Islet of Langerhans (tissue), 1 donor: ENCODE data around the gene PDZK1.
"Not testable (repeated sequence)": the region's sequence is repeated elsewhere in the genome, so short reads cannot be mapped to it uniquely, and the experiment has no call there.

Experiments
- FAIRE-seq: peaks from one replicate; lab custom pipeline; 2011; peaks lifted over from hg19 to GRCh38; lab: Jason Lieb, UNC

PDZK1 gene

DNA sequence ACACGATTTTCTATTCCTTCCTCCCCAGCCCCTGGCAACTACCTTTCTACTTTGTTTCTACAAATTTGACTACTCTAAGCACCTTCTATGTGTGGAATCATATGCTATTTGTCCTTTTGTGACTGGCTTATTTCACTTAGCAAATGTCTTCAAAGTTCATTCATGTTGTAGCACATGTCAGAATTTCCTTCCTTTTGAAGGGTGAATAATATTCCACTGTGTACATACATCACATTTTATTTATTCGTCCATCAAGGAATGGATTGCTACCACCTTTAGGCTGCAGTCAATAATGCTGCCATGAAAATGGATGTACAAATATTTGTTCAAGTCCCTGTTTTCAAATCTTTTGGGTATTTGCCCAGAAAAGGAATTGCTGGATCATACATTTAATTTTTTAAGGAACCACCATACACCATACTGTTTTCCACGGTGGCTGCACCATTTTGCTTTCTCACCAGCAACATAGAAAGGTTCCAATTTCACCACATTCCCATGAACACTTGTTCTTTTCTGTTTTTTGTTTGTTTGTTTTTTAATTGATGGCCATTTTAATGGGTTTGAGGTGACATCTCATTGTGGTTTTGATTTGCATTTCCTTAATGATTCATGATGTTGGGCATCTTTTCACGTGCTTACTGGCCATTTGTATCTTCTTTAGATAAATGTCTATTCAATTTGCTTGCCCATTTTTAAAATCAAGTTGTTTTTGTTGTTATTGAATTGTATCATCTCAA lies 3.3 kb upstream of the PDZK1 start:
- peak; percentile 71 for FAIRE-seq

DNA sequence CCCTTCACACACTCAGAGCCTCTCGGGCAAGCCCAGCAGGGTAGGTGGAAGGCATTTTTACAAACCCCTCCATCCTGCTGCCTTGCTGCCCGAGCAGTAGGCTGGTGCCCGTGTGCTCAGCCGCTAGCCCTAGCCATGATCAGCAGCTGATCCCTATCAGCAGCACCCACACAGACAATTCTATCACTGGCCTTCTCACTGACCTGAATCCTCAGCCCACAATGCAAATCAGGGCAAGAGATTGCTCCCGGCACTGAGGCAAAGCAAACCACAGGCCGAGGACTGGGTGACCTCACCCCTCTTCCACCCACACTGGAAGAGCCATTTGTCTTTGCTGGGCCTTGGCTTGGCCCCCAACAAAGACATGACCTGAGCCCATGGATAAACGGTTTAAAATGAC lies 895 bp upstream of the PDZK1 start:
- no peak for FAIRE-seq

DNA sequence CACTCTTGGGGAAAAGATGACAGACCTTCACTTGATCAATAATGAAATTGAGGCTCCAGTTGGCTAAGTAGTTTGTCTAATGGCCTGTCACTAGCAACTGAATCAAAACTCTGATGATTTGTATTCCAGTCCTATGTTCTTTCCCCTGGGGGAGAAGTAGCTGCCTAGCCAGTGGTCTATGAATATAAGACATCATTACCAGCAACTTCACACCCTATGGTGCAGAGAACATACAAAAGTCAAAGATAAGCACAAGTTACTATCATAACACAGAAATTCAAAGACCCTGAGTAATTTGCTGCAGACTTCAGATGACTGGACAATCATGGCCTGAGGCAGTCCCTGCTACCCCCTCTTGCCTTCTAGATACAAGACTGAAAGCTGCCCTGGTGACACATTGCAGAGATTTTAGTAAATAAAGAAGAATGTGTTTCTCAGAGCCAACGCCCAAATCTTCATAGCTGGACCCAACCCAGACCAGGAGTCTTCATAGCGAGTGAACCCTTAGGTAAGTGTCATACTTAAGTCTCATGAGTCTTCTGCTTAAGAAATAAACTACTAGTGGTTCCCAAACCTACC lies 993 bp downstream of the PDZK1 start:
- no peak for FAIRE-seq

DNA sequence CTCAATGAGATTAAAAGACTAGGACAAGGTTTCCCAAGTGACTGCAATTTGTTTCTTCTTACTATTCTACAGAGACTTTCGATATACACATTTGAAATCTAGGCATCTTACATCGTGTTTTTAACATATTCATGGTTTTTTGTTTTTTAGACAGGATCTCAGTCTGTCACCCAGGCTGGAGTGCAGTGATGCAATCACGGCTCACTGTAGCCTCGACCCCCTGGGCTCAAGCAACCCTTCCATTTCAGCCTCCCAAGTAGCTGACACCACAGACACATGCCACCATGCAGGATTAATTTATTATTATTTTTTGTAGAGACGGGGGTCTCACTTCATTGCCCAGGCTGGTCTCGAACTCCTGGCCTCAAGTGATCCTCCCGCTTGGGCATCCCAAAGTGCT lies 1.5 kb downstream of the PDZK1 start:
- FAIRE-seq, result no peak

DNA sequence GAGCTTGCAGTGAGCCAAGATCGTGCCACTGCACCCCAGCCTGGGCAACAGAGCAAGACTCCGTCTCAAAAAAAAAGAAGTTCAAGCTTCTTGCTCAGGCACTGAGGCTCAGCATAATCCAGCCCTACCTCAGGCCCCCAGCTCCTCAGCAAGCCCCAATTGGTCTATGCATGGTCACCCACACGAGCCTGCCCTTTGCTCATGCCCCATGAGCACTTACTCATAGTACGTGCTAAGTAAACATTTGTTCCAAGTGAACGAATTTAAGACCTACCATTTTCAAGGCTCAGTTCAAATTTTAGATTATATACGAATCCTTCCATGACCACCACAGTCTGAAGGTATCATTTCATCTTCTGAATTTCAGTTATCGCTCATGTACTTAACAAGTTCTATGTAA lies 4.3 kb downstream of the PDZK1 start:
- FAIRE-seq, result no peak

DNA sequence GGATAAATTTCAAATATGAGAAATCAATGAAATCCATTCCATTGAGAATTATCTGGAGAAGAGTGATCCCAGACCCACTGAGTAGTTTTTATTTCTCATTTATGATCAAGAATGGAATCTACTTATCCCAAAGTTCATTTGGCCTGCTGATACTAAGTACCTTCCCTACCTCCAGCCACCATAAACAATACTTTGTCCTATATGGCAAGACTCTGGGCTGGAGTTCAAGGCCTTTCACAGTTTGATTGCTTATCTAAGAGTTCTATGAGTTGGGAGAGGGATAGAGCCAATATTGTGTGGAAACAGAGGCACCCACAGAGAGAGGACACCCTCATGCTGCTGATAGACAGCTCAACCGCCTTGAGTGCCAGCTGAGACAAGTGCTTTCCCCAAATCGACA lies 5.1 kb downstream of the PDZK1 start:
- no peak for FAIRE-seq

DNA sequence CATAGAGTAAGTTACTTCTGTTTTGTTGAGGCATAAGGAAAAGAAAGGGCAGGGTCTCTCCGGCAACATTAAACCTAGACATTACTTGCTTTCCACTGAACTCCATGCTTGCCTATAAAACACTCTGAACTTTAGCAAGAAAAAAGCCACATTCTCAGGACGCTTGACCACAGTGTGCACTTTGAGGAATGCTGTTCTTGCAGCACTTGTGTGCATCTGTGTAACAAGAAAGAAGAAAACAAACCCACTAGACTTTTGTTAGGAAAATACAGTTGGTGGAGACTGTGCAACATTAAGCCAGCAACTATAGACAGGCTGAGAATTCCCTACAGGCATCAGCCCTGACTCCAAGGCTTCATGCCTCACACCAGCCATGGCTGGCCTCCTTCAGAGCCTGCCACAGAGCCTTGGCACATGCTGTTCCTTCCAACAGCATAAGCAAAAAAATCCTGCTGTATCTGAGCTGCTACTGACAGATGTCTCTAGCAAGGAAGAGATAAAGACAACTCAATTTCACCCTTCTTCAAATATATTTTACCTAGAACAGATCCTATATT lies 5.8 kb downstream of the PDZK1 start:
- no peak for FAIRE-seq

DNA sequence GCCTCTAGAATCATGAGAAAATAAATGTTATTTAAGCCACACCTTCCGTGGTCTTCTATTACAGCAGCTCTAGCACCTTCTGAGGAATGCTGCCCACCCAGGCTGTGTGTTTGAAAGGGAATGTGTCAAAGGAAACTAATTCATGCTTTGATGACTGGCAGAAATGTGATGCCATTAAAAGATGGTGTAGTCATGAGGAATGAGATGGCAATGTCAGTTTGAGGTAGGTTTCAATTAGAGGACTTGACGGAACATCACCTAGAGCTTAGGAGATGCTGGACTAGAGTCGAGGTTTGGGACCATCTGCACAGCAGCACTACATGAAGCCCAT lies 10.6 kb downstream of the PDZK1 start:
- no peak for FAIRE-seq

DNA sequence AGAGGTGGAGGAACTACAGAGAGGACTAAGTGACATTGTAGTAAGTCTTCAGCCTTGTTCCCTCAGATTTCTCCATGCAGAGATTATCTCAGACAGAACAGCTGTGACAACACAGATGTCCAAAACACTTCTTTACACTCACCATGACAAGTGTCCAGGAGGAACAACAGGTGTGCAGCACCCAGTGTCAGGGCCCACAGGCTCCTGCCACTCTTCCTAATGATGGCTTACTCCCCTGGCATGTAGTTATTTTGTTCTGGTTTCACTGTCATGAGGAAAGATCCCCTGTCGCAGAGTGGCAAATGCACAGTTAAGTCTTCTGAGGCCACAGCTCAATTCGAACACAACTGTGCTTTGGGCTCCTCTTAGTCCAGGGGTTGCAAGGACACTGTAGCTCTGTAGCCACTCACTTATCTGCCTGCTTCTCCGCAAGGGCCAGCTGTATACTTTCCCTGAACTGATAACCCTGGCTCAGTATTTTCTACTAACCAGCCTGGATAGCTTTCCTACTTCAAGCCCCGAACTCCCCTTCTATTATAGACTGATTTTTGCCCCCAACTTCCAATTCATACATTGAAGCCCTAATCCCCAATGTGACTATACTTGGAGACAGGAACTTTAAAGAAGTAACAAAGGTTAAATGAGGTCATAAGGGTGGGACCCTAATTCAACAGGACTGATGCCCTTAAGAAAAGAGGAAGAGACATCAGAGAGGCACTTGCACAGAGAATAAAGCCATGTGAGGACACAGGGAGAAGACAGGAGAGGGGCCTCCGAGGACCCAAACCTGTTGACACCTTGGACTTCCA lies 11.1 kb downstream of the PDZK1 start:
- FAIRE-seq, result no peak

DNA sequence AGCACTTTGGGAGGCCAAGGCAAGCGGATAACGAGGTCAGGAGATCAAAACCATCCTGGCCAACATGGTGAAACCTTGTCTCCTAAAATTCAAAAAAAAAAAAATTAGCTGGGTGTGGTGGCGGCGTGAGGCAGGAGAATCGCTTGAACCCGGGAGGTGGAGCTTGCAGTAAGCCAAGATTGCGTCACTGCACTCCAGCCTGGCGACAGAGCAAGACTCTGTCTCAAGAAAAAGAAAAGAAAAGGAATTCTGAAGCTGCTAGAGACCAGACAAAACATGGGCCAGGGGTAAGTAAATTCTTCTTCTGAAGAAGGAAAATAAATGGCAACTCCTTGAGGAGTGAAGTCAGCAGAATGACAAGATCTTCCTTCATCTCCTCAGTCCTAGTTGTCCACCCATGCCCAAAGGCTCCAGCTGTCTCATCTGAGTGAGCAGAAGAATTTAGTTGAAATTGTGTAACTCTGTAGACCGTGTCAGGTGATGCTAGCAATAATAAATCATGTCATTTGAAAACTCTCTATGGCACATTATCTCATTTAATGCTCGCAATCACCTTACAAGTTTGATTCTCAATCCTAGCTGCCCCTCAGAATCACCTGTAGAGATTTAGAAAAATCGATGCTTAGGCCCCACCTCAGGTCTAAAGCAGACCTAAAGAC lies 14.3 kb downstream of the PDZK1 start:
- no peak for FAIRE-seq

DNA sequence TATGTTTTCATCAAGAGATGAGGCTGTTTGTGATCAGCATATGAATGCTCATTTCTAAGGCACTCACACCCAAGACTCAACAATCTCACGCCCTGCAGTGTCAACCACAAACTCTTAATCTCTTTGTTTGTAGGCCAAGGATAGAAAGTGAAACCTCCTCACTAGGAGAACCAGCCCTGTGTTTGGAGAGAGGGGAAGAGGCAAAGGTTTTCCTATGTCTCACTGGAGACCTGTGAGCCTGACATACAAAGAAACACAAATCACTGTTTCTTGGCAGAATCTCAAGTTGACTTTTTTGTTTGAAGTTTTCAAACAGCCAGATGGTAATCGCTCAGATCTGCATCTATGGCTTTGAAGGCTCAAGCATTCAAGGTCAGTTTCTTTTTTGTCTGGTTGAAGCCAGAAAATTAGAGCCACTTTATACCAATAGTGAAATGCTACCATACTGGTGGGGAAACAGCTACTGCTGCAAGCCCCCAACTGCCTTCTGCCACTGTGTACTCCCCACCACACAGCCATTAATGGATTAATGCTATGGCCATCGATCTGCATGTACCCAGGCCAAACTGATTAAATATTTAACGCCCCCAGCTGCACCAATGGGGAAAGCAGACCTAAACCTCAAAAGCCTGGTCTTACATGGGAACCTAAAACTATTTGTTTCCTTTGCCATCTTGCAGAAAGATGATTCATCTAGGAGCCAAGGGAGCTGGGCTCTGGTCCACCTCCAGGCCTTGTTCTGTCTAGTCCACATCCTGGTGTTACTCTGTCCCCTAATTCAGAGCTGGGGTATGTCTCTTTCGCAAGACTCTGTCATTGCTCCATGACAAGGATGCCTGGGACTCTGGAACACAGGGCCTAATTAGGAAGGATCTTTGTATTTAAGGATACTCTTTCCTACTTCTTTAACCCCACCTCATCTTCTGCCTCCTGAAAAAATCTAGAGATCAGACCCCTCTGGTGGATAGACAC lies 16.3 kb downstream of the PDZK1 start:
- FAIRE-seq, result no peak

DNA sequence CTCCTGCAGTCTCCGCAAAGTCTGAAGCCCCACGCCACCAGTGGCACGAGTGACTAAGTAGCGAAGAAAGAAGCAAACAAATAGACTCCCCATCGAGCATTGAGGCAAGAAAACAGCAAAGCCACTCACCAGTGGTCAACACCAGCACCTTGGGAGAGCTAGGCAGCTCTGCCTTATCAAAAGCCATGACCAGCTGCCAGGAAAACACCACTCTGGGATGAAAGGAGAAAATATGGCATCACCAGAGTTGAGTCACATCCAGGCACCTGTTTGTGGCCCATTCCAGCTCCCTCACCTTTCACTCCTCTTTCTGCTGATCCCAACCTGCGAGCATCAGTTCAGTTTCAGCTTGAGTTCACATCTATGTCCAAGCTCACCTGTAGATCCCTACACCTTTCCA lies 17.2 kb downstream of the PDZK1 start:
- no peak for FAIRE-seq

DNA sequence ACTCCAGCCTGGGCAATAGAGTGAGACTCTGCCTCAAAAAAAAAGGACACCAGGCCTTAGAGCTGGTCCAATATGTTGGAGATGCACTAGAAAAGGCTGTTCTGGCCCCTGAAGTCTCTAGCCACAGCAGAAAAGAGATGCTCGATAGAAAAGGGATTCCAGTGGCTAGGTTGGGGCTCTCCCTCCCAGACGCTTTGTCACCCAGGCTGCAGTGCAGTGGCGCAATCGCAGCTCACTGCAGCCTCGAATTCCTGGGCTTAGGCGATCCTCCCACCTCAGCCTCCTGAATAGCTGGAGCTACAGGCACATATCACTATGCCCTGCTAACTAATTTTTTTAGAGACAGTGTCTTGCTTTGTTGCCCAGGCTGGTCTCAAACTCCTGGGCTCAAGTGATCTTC lies 18.2 kb downstream of the PDZK1 start:
- no peak for FAIRE-seq

DNA sequence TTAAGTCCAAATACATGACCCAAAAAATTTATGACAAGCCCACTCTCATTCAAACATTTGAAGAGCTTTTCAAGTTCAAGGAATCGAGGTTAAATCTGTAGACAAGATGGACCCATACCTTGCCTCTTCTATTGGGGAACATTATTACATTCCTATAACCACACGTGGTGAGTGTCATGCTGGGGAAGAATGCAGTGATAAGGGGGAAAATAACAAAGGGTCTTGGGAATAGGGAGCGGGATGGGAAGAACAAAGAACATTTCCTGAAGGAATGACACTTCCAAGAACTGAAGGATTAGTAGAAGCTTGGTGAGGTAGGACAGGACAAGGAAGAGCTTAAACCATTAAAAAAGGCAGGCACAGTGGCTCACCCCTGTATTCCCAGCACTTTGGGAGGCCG lies 18.8 kb downstream of the PDZK1 start:
- no peak for FAIRE-seq

DNA sequence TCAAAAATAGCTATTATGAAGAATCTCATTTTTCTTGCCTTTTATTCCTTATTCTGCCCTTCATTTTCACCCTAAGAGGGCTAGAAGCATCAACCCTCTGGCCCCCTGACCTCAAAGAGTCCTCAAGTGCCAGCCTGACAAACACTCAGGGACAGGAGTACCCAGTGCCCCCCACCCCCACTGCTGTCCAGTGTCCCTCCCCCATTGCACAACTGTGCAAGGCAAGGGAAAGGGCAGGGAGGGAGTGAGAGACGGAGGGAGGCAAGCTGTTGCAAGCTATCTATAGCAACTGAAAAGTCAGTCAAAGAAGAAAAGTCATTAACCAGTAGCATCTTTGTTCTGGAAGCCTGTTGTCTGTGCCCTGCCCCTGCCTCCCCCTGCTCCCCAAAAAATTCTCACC lies 21.1 kb downstream of the PDZK1 start:
- not testable (repeated sequence) for FAIRE-seq

DNA sequence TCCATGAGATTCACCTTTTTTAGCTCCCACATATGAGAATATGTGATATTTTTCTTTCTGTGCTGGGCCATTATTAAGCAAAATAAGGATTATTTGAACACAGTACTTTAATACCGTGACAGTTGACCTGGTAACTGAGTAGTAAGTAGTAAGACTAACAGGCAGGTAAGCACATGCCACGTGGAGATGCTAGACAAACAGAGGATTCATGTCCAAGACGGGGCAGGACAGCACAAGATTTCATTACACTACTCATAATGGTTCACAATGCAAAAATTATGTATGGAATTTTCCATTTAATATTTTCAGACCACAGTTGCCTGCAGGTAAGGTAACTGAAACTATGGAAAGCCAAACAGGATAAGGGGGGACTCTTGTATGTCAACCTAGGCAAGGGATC lies 22.3 kb downstream of the PDZK1 start:
- FAIRE-seq, result not testable (repeated sequence)

DNA sequence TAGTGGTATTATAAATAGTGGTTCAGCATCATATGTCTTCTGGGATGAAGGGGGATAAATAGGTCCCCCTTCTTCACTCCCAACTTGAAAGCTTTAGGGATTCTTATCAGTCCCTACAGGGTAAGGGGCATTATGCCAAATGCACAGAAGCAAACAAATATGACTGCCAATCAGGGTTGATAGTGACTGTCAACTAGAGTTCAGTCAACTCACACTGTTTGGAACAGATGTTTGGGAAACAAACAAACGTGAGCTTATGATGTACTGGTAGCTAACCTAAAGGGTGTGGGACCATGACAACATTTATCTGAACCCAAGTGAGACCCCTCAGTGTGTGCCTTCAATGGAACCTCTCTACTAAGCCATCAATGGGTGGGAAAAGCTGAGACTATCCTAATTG lies 34.0 kb downstream of the PDZK1 start:
- FAIRE-seq, result not testable (repeated sequence)

DNA sequence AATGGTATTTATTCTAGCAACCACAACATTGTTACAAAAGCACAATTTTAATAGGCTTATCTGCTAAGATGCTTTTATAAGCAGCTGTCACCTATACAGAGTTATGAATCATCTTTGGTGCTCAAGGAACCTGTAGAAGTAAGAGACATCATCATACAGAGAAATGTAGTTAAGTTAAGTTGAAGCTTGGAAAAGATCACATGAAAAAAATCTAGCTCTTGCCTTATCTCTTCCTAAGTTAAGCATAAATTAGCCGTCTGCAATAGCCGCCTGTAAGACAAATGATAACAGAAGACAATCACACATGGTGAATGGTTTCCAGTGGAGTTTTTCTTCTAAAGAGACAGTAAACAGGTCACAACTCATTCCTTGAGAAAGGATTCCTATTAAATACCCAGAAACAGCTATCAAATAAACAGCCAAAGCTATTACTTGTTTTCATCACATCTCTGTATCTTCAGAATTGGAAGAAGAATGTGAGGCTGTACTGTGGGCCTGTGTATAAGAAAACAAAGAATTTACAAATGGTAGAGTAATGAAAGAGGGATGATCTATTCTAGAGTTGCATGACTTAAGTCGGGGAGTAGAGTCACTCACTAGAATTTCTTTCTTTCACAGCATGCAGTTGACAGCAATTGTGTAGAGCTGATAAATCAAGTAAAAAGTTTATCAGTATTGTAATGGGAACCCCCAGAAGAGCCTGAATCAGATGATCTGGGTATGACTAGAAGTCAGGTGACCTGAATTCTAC lies 36.0 kb downstream of the PDZK1 start:
- not testable (repeated sequence) for FAIRE-seq

DNA sequence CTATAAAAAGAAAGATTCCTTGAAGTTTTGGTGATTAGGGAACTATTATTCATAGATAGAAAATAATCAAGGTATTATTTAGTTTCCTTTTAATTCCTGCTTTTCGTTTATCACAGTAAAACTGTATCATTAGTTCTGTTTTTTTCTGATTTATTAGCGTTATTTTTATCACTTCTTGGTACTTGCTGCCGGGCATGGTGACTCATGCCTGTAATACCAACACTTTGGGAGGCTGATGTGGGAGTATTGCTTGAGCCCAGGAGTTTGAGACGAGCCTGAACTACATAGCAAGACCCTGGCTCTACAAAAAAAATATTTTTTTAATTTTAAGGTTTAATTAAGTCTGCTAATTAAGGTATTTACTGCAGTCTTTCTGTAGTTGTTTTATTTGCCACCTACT lies 42.2 kb downstream of the PDZK1 start:
- FAIRE-seq, result not testable (repeated sequence)

DNA sequence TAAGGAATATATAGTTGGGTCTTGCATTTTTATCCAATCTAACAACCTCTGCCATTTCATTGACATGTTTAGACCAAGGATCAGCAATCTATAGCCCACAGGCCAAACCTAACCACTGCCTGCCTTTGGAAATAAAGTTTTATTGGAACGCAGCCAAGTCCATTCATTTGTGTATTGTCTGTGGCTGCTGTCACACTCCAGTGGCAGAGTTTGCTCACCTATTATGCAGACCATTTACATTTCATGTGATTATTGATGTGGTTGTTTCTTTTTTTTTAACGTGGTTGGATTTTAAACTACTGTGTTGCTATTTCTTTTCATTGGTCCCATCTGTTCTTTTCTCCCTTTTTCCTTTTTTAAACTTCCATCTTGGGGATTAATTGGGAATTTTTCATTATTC lies 44.7 kb downstream of the PDZK1 start:
- FAIRE-seq, result not testable (repeated sequence)
